ENCODE data around the gene CRYBG1.

DNA sequence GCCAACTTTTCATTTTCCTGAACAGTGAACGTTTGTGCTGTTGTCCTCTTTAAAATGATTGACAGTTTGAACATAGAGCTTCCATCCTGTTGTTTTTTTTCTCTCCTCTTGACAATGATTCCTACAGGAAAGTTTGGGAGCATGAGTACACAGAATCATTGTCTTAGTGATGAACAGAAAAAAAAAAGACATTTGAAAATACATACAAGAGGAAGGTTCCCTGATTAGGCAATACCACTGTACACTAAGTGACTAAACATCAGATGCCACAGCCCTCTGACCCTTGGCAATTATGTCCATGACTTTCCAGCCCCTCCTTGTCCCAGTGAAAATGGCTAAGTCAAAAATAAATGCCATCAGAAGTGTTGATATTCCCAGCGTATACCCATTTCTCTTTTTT lies 197.3 kb downstream of the CRYBG1 start:
- TF ChIP-seq EP300 (IDR thresholded peaks at IDR 0.05; ENCODE audit: borderline replicate concordance) (no peak), FOXM1 (IDR thresholded peaks at IDR 0.05; ENCODE audit: borderline replicate concordance, low read depth) (no peak), TAF1 (IDR thresholded peaks at IDR 0.05; ENCODE audit: low read depth) (no peak), TEAD4 (IDR thresholded peaks at IDR 0.05) (no peak), RAD21 (IDR thresholded peaks at IDR 0.05; ENCODE audit: low read depth) (no peak)
- TF ChIP-seq, protein P1, sequence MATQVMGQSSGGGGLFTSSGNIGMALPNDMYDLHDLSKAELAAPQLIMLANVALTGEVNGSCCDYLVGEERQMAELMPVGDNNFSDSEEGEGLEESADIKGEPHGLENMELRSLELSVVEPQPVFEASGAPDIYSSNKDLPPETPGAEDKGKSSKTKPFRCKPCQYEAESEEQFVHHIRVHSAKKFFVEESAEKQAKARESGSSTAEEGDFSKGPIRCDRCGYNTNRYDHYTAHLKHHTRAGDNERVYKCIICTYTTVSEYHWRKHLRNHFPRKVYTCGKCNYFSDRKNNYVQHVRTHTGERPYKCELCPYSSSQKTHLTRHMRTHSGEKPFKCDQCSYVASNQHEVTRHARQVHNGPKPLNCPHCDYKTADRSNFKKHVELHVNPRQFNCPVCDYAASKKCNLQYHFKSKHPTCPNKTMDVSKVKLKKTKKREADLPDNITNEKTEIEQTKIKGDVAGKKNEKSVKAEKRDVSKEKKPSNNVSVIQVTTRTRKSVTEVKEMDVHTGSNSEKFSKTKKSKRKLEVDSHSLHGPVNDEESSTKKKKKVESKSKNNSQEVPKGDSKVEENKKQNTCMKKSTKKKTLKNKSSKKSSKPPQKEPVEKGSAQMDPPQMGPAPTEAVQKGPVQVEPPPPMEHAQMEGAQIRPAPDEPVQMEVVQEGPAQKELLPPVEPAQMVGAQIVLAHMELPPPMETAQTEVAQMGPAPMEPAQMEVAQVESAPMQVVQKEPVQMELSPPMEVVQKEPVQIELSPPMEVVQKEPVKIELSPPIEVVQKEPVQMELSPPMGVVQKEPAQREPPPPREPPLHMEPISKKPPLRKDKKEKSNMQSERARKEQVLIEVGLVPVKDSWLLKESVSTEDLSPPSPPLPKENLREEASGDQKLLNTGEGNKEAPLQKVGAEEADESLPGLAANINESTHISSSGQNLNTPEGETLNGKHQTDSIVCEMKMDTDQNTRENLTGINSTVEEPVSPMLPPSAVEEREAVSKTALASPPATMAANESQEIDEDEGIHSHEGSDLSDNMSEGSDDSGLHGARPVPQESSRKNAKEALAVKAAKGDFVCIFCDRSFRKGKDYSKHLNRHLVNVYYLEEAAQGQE (IDR thresholded peaks at IDR 0.05; ENCODE audit: low read depth), result no peak

Measured in Ishikawa (cell line).